ENCODE measurements around the gene ABCB9. TPM values are rescaled to one million over a fixed set of nuclear protein-coding genes. Genes with fewer than 3 reads are reported as not detected.

The ABCB9 gene
- total and polyA plus RNA-seq, 5 donors = 5.2 to 7.0 (median 6.3) TPM

DNA sequence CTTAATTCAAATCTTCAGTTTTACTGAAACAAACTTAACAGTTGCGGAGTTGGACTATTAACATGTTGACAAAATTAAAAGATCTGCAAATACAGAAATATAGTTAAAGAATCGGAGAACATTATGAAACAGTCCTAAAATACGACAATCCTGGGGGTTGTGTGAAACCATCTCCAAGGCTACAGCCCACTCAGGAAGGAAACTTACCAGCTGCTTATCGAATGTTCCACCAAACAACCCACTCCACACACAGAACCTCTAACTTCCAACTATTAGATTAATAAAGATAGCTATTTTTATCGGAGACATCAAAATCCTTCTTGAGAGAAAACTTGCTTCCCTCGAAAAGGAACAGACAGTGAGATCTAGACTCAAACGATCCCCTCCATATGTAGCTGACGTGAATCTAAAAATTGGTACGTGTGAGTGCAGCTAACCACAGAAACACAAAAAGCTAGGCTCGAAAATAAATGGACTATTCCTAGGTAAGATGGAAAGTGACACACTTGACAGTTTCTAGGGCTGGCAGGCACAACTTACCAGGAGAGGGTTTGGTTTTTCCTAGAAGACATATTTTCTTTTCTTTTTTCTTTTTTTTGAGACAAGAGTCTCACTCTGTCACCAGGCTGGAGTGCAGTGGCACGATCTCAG, 83.2 kb downstream of the ABCB9 start:
- Histone ChIP-seq H3K9me3 (ENCODE audit: control insufficient read depth, low read length) (no peaks in the 10 kb centered on the region), H3K27ac (ENCODE audit: low read length) (no peak overlapping the region), H3K27me3 (ENCODE audit: control insufficient read depth, insufficient read depth) (no peaks in the 10 kb centered on the region), H3K4me1 (ENCODE audit: control insufficient read depth, insufficient read depth, low read length) (peaks cover 27% of the 10 kb centered on the region), H3K4me3 (ENCODE audit: low read length) (no peak overlapping the region)
- intact Hi-C loops (cut with DNase I) = no loop called here
- no peak for DNase-seq
- no peak for ATAC-seq
- 66% methylated on average over 11 of the region's 11 CpGs for WGBS

DNA sequence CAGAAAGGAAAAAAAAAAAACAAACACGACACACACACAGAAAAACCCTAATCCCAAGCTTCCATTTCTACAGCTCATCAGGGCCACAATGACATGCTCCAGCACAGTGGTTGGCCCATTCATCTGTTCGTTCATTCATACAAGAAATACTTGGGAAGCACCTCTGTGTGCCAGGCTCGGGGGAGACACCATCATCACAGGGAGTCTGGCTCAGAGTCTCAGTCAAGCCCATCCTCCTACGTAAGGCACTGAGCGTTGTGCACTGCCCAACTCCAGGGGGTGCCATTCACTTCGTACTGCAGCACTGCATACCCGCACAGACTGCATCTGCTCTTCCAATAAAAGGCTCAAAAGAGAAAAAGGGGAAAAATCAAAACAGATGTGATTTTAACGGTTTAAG, 85.6 kb downstream of the ABCB9 start:
- no peak for DNase-seq
- WGBS = 33% methylated on average over 8 of the region's 8 CpGs
- H3K27me3 ChIP-seq (ENCODE audit: control insufficient read depth, insufficient read depth) = no peaks in the 10 kb centered on the region
- peaks cover 23% of the 10 kb centered on the region for H3K4me1 ChIP-seq (ENCODE audit: control insufficient read depth, insufficient read depth, low read length)
- H3K9me3 ChIP-seq (ENCODE audit: control insufficient read depth, low read length) = no peaks in the 10 kb centered on the region
- peak; percentile 75 to 80 for ATAC-seq
- peak overlapping the region; percentile 55 for H3K27ac ChIP-seq (ENCODE audit: low read length)
- intact Hi-C loops (cut with DNase I) = no loop called here
- no peak overlapping the region for H3K4me3 ChIP-seq (ENCODE audit: low read length)

DNA sequence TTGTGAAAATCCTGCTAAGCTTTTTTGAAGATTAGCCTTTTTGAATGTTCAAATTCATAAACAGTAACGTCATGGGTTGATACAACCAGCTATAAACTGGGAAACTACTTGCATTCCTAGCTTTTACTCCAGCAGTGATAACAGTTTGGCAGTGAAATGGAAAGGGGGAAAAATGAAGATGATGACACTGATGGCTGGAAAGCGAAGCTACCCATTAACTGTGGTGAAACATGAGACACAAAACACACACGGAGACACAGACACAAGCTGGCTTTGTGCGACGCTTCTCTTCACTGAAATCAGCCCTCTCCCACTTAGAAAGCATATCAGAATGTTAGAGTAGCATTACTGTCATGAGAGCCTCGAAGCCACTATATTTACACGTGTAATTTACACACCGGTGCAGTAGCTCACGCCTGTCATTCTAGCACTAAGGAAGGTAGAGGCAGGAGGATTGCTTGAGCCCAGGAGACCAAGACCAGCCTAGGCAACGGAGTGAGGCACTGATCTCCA, 86.1 kb downstream of the ABCB9 start:
- H3K4me1 ChIP-seq (ENCODE audit: control insufficient read depth, insufficient read depth, low read length) = peaks cover 24% of the 10 kb centered on the region
- intact Hi-C loops (cut with DNase I) = no loop called here

More for the DNA sequence above, 86.1 kb downstream of the ABCB9 start:
- Histone ChIP-seq H3K27me3 (ENCODE audit: control insufficient read depth, insufficient read depth) (no peaks in the 10 kb centered on the region), H3K4me3 (ENCODE audit: low read length) (no peak overlapping the region), H3K27ac (ENCODE audit: low read length) (peak overlapping the region; percentile 55), H3K9me3 (ENCODE audit: control insufficient read depth, low read length) (no peaks in the 10 kb centered on the region)
- peak in 1 of 2 donors; percentile 33 for ATAC-seq
- WGBS = 40% methylated on average over 10 of the region's 10 CpGs
- DNase-seq = no peak

Small RNA genes lying within 50 kb of the gene (microRNA-seq; reads per million reads assigned to microRNA genes)
- 0 reads per million in 2 donors for gene MIR4304

Other genes with a start within 250 kb of the ABCB9 start
- gene HCAR3, start 249.7 kb downstream of the ABCB9 start, total RNA-seq = not detected
- gene HCAR3, start 249.7 kb downstream of the ABCB9 start, polyA plus RNA-seq = 0.05 TPM
- gene HCAR1, start 235.6 kb downstream of the ABCB9 start, total RNA-seq = under 1 TPM in 3 of 4 donors, not detected in 1; 0.08 to 0.12 (median 0.11) TPM
- 0.20 TPM for gene HCAR1, start 235.6 kb downstream of the ABCB9 start, polyA plus RNA-seq
- 10 to 100 TPM; 25.1 to 26.5 (median 26.0) TPM for gene DENR, start 213.6 kb downstream of the ABCB9 start, total RNA-seq
- 16.5 TPM for gene DENR, start 213.6 kb downstream of the ABCB9 start, polyA plus RNA-seq
- 1 to 10 TPM in 2 of 4 donors, under 1 TPM in 2; 0.88 to 1.4 (median 1.1) TPM for gene CCDC62, start 191.9 kb downstream of the ABCB9 start, total RNA-seq
- 0.07 TPM for gene CCDC62, start 191.9 kb downstream of the ABCB9 start, polyA plus RNA-seq
- gene HIP1R, start 131.0 kb downstream of the ABCB9 start, total RNA-seq = 10 to 100 TPM; 25.0 to 48.7 (median 34.2) TPM
- gene HIP1R, start 131.0 kb downstream of the ABCB9 start, polyA plus RNA-seq = 34.9 TPM
- 10 to 100 TPM; 17.9 to 22.2 (median 18.9) TPM for gene VPS37B, start 70.3 kb downstream of the ABCB9 start, total RNA-seq
- gene VPS37B, start 70.3 kb downstream of the ABCB9 start, polyA plus RNA-seq = 21.1 TPM
- 10 to 100 TPM in 3 of 4 donors, 1 to 10 TPM in 1; 9.6 to 17.8 (median 14.7) TPM for gene OGFOD2, start 8.8 kb upstream of the ABCB9 start, total RNA-seq
- 14.6 TPM for gene OGFOD2, start 8.8 kb upstream of the ABCB9 start, polyA plus RNA-seq
- 100 to 1,000 TPM; 158 to 185 (median 168) TPM for gene ARL6IP4, start 14.2 kb upstream of the ABCB9 start, total RNA-seq
- 299 TPM for gene ARL6IP4, start 14.2 kb upstream of the ABCB9 start, polyA plus RNA-seq
- gene PITPNM2, start 184.6 kb upstream of the ABCB9 start, total RNA-seq = 10 to 100 TPM; 19.4 to 26.8 (median 20.9) TPM
- 10.8 TPM for gene PITPNM2, start 184.6 kb upstream of the ABCB9 start, polyA plus RNA-seq

Data from right cardiac atrium (tissue), 5 donors.